Gastroesophageal sphincter (tissue), 3 donors: ENCODE measurements around the gene IFI30.

Experiments used
- EP300 ChIP-seq: sonication (generic); formaldehyde crosslinking; IDR thresholded peaks from one replicate; pipeline ENCODE4 v1.6.1; 2017; ENCODE audit warnings: antibody characterized with exemption, mild to moderate bottlenecking
- POLR2A ChIP-seq, 2 donors: fragments of 450-650 bp; IDR thresholded peaks; one replicate each; pipeline ENCODE4 v1.6.1; 2017; ENCODE audit warnings: antibody characterized with exemption in 2 of 2, mild to moderate bottlenecking in 2 of 2, moderate library complexity in 1 of 2
- POLR2AphosphoS5 ChIP-seq: sonication (generic); formaldehyde crosslinking; IDR thresholded peaks from one replicate; pipeline ENCODE4 v1.6.1; 2017; ENCODE audit warnings: antibody characterized with exemption
- TF ChIP-seq, protein P1 (sequence below), 4 experiments: fragments of 200-600 bp in 2 of 4; fragments of 450-650 bp in 2 of 4; sonication (generic) in 1 of 4; IDR thresholded peaks; one replicate each; pipeline ENCODE4 v1.5.1; 2017 to 2019; ENCODE audit warnings: antibody characterized with exemption in 4 of 4, mild to moderate bottlenecking in 2 of 4, moderate library complexity in 2 of 4

DNA sequence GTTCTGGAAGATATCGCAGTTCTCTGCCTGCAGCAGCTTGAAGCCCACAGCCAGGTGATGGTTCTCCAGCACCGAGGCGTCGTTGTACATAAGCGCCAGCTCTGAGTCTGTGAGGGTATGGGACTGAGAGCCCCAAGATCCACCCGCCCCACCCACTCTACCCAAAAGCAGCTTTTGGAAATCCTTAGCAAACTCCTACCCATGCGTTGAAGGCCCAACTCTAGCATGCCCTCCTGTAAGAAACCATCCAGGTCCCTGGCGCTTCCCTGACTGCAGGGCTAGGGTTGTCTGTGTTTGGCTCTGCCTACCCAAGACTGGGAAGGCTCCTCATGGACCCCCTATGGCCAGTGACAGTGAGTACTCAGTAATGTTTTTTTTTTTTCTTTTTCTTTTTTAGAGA is 43.2 kb downstream of the IFI30 start:
- TF ChIP-seq, protein P1, sequence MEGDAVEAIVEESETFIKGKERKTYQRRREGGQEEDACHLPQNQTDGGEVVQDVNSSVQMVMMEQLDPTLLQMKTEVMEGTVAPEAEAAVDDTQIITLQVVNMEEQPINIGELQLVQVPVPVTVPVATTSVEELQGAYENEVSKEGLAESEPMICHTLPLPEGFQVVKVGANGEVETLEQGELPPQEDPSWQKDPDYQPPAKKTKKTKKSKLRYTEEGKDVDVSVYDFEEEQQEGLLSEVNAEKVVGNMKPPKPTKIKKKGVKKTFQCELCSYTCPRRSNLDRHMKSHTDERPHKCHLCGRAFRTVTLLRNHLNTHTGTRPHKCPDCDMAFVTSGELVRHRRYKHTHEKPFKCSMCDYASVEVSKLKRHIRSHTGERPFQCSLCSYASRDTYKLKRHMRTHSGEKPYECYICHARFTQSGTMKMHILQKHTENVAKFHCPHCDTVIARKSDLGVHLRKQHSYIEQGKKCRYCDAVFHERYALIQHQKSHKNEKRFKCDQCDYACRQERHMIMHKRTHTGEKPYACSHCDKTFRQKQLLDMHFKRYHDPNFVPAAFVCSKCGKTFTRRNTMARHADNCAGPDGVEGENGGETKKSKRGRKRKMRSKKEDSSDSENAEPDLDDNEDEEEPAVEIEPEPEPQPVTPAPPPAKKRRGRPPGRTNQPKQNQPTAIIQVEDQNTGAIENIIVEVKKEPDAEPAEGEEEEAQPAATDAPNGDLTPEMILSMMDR (IDR thresholded peaks at IDR 0.05): no peak
- TF ChIP-seq EP300 (no peak), POLR2A (IDR thresholded peaks at IDR 0.05) (no peak), POLR2AphosphoS5 (no peak)
